Measurements from ENCODE around the gene NRP1.
"Not testable (repeated sequence)": the region's sequence is repeated elsewhere in the genome, so short reads cannot be mapped to it uniquely, and the experiment has no call there.

The NRP1 gene

GRCh38 chr10:33334153-33334804, at the start of gene NRP1:
TSS of gene NRP1 (minus strand) at chr10:33334667. CDS start at chr10:33334382, 285 bp downstream.
- Histone ChIP-seq H3K4me3 (ENCODE audit: severe bottlenecking) (peak within 1 kb of the TSS; percentile 71), H3K27ac (ENCODE audit: poor library complexity, severe bottlenecking) (peak within 1 kb of the TSS; percentile 75), H3K36me3 (ENCODE audit: low read depth) (peaks cover 34% of the 10 kb centered on the region), H3K27me3 (ENCODE audit: insufficient read depth, poor library complexity, severe bottlenecking) (no peaks in the 10 kb centered on the region), H3K9me3 (ENCODE audit: severe bottlenecking) (no peaks in the 10 kb centered on the region), H3K4me1 (ENCODE audit: insufficient read depth, poor library complexity, severe bottlenecking) (peaks cover 19% of the 10 kb centered on the region)
- TF ChIP-seq, protein P1, sequence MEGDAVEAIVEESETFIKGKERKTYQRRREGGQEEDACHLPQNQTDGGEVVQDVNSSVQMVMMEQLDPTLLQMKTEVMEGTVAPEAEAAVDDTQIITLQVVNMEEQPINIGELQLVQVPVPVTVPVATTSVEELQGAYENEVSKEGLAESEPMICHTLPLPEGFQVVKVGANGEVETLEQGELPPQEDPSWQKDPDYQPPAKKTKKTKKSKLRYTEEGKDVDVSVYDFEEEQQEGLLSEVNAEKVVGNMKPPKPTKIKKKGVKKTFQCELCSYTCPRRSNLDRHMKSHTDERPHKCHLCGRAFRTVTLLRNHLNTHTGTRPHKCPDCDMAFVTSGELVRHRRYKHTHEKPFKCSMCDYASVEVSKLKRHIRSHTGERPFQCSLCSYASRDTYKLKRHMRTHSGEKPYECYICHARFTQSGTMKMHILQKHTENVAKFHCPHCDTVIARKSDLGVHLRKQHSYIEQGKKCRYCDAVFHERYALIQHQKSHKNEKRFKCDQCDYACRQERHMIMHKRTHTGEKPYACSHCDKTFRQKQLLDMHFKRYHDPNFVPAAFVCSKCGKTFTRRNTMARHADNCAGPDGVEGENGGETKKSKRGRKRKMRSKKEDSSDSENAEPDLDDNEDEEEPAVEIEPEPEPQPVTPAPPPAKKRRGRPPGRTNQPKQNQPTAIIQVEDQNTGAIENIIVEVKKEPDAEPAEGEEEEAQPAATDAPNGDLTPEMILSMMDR (IDR thresholded peaks at IDR 0.05; ENCODE audit: poor library complexity, severe bottlenecking), result no peak
- ATAC-seq (ENCODE audit: low read depth) (no peak), DNase-seq (ENCODE audit: low spot score) (no peak)

- not testable (repeated sequence) for H3K9me3 ChIP-seq (ENCODE audit: severe bottlenecking); ATAC-seq (ENCODE audit: low read depth); H3K4me3 ChIP-seq (ENCODE audit: severe bottlenecking); H3K36me3 ChIP-seq (ENCODE audit: low read depth); H3K4me1 ChIP-seq (ENCODE audit: insufficient read depth, poor library complexity, severe bottlenecking); H3K27ac ChIP-seq (ENCODE audit: poor library complexity, severe bottlenecking); H3K27me3 ChIP-seq (ENCODE audit: insufficient read depth, poor library complexity, severe bottlenecking); DNase-seq (ENCODE audit: low spot score)
Measured at GRCh38 chr10:33384201-33384600, 49.7 kb upstream of the NRP1 start.

DNA sequence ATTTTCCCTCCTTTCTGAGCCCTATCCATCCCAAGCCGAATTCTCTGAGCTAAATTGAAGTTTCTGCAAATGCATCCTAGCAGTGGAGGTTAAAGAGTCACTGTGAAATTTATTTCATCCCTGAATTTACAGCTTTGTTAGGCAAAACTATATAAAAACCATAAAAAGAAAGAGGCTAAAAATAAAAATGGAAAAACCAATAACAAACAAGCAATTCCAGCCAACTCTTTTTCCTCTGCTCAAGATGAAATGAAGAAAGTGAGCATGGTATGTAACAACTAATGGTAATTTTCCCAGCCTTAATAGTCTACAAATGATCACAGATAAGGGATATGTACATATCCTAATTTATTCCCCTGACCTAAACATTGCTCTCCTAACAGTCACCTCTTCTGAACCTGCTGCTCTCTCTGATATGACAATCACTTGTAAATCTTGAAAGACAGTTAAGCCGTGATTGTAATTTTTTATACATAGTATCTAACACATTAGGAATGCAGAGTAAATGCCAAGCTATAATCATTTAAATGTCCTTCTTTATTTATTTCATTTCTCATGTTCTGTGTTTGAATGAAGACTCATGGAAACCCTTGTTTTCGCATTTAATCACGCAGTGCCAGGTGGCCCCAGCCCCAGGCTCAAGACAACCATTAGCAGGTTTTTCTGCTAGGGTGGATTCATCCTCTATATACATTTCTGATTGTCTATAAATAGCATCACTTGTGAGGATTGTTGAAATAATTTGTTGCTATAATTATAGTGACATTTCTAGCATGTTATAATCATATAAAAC, 48.6 kb upstream of the NRP1 start:
- TF ChIP-seq, protein P1 (IDR thresholded peaks at IDR 0.05; ENCODE audit: poor library complexity, severe bottlenecking), result no peak
- ATAC-seq (ENCODE audit: low read depth), result no peak

DNA sequence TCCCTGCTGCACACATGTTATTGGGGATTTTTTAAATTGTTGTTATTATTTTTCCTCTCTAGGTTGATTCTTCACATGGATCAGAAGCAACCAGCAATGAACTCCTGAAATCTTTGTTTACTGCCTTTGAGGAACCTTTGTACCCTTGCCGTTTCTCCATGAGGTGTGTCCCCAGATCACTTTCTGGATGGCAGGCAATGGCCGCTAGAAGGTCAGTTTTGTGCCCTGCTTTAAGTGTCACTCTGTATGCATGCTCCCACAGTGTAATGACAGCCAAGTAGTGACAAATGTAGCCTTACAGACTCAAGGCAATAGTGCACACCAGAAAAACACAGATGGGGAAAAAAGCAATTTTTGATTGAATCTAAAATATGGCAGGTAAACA, 47.7 kb upstream of the NRP1 start:
- TF ChIP-seq, protein P1 (IDR thresholded peaks at IDR 0.05; ENCODE audit: poor library complexity, severe bottlenecking), result no peak
- H3K36me3 ChIP-seq (ENCODE audit: low read depth), result no peaks in the 10 kb centered on the region
- no peaks in the 10 kb centered on the region for H3K27me3 ChIP-seq (ENCODE audit: insufficient read depth, poor library complexity, severe bottlenecking)
- H3K27ac ChIP-seq (ENCODE audit: poor library complexity, severe bottlenecking), result no peak overlapping the region
- no peak for DNase-seq (ENCODE audit: low spot score)
- no peaks in the 10 kb centered on the region for H3K9me3 ChIP-seq (ENCODE audit: severe bottlenecking)
- H3K4me3 ChIP-seq (ENCODE audit: severe bottlenecking), result no peak overlapping the region
- H3K4me1 ChIP-seq (ENCODE audit: insufficient read depth, poor library complexity, severe bottlenecking), result peaks cover 8% of the 10 kb centered on the region
- ATAC-seq (ENCODE audit: low read depth), result no peak

More for the DNA sequence above, 48.6 kb upstream of the NRP1 start:
- no peak overlapping the region for H3K4me3 ChIP-seq (ENCODE audit: severe bottlenecking)
- H3K36me3 ChIP-seq (ENCODE audit: low read depth), result no peaks in the 10 kb centered on the region
- no peaks in the 10 kb centered on the region for H3K27me3 ChIP-seq (ENCODE audit: insufficient read depth, poor library complexity, severe bottlenecking)
- H3K9me3 ChIP-seq (ENCODE audit: severe bottlenecking), result no peaks in the 10 kb centered on the region
- no peak overlapping the region for H3K27ac ChIP-seq (ENCODE audit: poor library complexity, severe bottlenecking)
- no peaks in the 10 kb centered on the region for H3K4me1 ChIP-seq (ENCODE audit: insufficient read depth, poor library complexity, severe bottlenecking)
- DNase-seq (ENCODE audit: low spot score), result no peak

GRCh38 chr10:33381451-33382215, 47.2 kb upstream of the NRP1 start:
- peaks cover 14% of the 10 kb centered on the region for H3K4me1 ChIP-seq (ENCODE audit: insufficient read depth, poor library complexity, severe bottlenecking)
- H3K9me3 ChIP-seq (ENCODE audit: severe bottlenecking), result no peaks in the 10 kb centered on the region
- no peak overlapping the region for H3K27ac ChIP-seq (ENCODE audit: poor library complexity, severe bottlenecking)

More at GRCh38 chr10:33381451-33382215, 47.2 kb upstream of the NRP1 start:
- DNase-seq (ENCODE audit: low spot score), result no peak
- H3K27me3 ChIP-seq (ENCODE audit: insufficient read depth, poor library complexity, severe bottlenecking), result no peaks in the 10 kb centered on the region
- TF ChIP-seq, protein P1 (IDR thresholded peaks at IDR 0.05; ENCODE audit: poor library complexity, severe bottlenecking), result no peak
- H3K36me3 ChIP-seq (ENCODE audit: low read depth), result no peaks in the 10 kb centered on the region
- no peak overlapping the region for H3K4me3 ChIP-seq (ENCODE audit: severe bottlenecking)
- ATAC-seq (ENCODE audit: low read depth), result no peak
